IMR-90 (cell line): ENCODE measurements around the gene LRRC18. TPM values are rescaled to one million over a fixed set of nuclear protein-coding genes. Genes with fewer than 3 reads are reported as not detected.

Experiments
- ATAC-seq: fragments of 200-7000 bp; cut with Tn5 transposase; 2 replicates; pipeline ENCODE4 v1.9.1; 2020; ENCODE audit warnings: low read depth, mild to moderate bottlenecking, moderate library complexity
- BruUV-seq: library from RNA; stranded (reverse); fragments of 400-500 nt; replicated peaks from 2 replicates; lab custom pipeline; 2021; lab: Mats Ljungman, UMichigan
- CTCF ChIA-PET: fragments of 300-600 bp; formaldehyde crosslinking; extraction: SDS; loops from one replicate; lab custom pipeline; 2021; ENCODE audit warnings: antibody characterized with exemption; lab: Yijun Ruan, JAX
- POLR2A ChIA-PET: fragments of 300-600 bp; sonication (Branson Sonifier 250); formaldehyde crosslinking; loops from one replicate; lab custom pipeline; 2022; ENCODE audit warnings: antibody characterized with exemption; ENCODE audit not compliant: unreplicated experiment; lab: Charles Lee
- DNase-seq: peaks from one replicate; pipeline ENCODE4 v3.0.0; 2013
- H2AFZ ChIP-seq: replicated peaks from 2 replicates; pipeline ENCODE3; 2013; ENCODE audit warnings: low read length, mild to moderate bottlenecking; ENCODE audit not compliant: poor library complexity
- H2AK5ac ChIP-seq: 2 replicates; pipeline ENCODE4 v1.6.1; 2013; ENCODE audit warnings: low read depth, low read length, inconsistent platforms
- H2AK9ac ChIP-seq: replicated peaks from 2 replicates; pipeline ENCODE3; 2013; ENCODE audit warnings: mild to moderate bottlenecking, low read depth, low read length, moderate library complexity; ENCODE audit not compliant: poor library complexity
- H2BK120ac ChIP-seq: 2 replicates; pipeline ENCODE4 v1.6.1; 2013; ENCODE audit warnings: low read depth, low read length, inconsistent platforms
- H2BK15ac ChIP-seq: 3 replicates; pipeline ENCODE4 v1.6.1; 2013; ENCODE audit warnings: low read depth, low read length, inconsistent platforms
- H2BK20ac ChIP-seq: 2 replicates; pipeline ENCODE4 v1.6.1; 2013; ENCODE audit warnings: low read depth, mild to moderate bottlenecking, inconsistent platforms, low read length, moderate library complexity
- H2BK5ac ChIP-seq: 2 replicates; pipeline ENCODE4 v1.6.1; 2013; ENCODE audit warnings: mild to moderate bottlenecking, low read depth, low read length, inconsistent platforms; ENCODE audit not compliant: poor library complexity, severe bottlenecking
- H3K14ac ChIP-seq: replicated peaks from 2 replicates; pipeline ENCODE4 v1.6.1; 2013; ENCODE audit warnings: low read depth, low read length, inconsistent platforms
- H3K18ac ChIP-seq: 2 replicates; pipeline ENCODE4 v1.6.1; 2013; ENCODE audit warnings: low read depth, low read length, control low read depth
- H3K23ac ChIP-seq: 2 replicates; pipeline ENCODE4 v1.6.1; 2013; ENCODE audit warnings: low read depth, low read length, inconsistent platforms
- H3K27ac ChIP-seq: 2 replicates; pipeline ENCODE4 v1.5.1; 2013; ENCODE audit warnings: mild to moderate bottlenecking, control low read depth, low read length; ENCODE audit not compliant: insufficient read depth
- H3K27me3 ChIP-seq: 2 replicates; pipeline ENCODE4 v1.6.1; 2013; ENCODE audit warnings: low read length; ENCODE audit not compliant: control insufficient read depth, insufficient read depth
- H3K36me3 ChIP-seq: 2 replicates; pipeline ENCODE4 v1.6.1; 2013; ENCODE audit warnings: low read length, mixed read lengths; ENCODE audit not compliant: control insufficient read depth, insufficient read depth
- H3K4ac ChIP-seq: 2 replicates; pipeline ENCODE4 v1.6.1; 2013; ENCODE audit warnings: low read depth, low read length, inconsistent platforms
- H3K4me1 ChIP-seq: 2 replicates; pipeline ENCODE4 v1.6.1; 2013; ENCODE audit warnings: low read length, mixed read lengths; ENCODE audit not compliant: control insufficient read depth, insufficient read depth
- H3K4me2 ChIP-seq: 2 replicates; pipeline ENCODE4 v1.6.1; 2013; ENCODE audit warnings: low read depth, mild to moderate bottlenecking, control low read depth, low read length, moderate library complexity
- H3K4me3 ChIP-seq: 2 replicates; pipeline ENCODE4 v1.5.1; 2013; ENCODE audit warnings: low read depth, mild to moderate bottlenecking, control low read depth, low read length, moderate library complexity; ENCODE audit not compliant: insufficient read depth
- H3K56ac ChIP-seq: 2 replicates; pipeline ENCODE4 v1.6.1; 2013; ENCODE audit warnings: low read length, inconsistent platforms; ENCODE audit not compliant: insufficient read depth; ENCODE audit errors: extremely low read depth
- H3K79me1 ChIP-seq, 2 experiments: 2 replicates each; pipeline ENCODE4 v1.6.1; 2013; ENCODE audit warnings: low read length in 2 of 2, inconsistent platforms in 1 of 2, low read depth in 1 of 2
- H3K9ac ChIP-seq: 2 replicates; pipeline ENCODE4 v1.6.1; 2013; ENCODE audit warnings: low read depth, low read length, control low read depth
- H3K9me1 ChIP-seq: 2 replicates; pipeline ENCODE4 v1.6.1; 2013; ENCODE audit warnings: low read length, inconsistent platforms; ENCODE audit not compliant: insufficient read depth
- H3K9me3 ChIP-seq: 2 replicates; pipeline ENCODE4 v1.6.1; 2013; ENCODE audit warnings: low read length; ENCODE audit not compliant: control insufficient read depth, insufficient read depth
- H4K20me1 ChIP-seq: 2 replicates; pipeline ENCODE4 v1.6.1; 2013; ENCODE audit warnings: low read length, inconsistent platforms; ENCODE audit not compliant: insufficient read depth
- H4K5ac ChIP-seq: 2 replicates; pipeline ENCODE4 v1.6.1; 2013; ENCODE audit warnings: mild to moderate bottlenecking, low read depth, low read length, control low read depth
- H4K8ac ChIP-seq, 2 experiments: 2 replicates each; pipeline ENCODE4 v1.6.1; 2013; ENCODE audit warnings: low read depth in 2 of 2, low read length in 2 of 2, control low read depth in 1 of 2, inconsistent platforms in 1 of 2
- H4K91ac ChIP-seq: 2 replicates; pipeline ENCODE4 v1.6.1; 2013; ENCODE audit warnings: low read depth, low read length, inconsistent platforms; ENCODE audit not compliant: insufficient read depth
- BHLHE40 ChIP-seq: fragments of 150-350 bp; IDR thresholded peaks from 2 replicates; pipeline ENCODE4 v1.6.1; 2016; ENCODE audit warnings: mild to moderate bottlenecking, low read depth, low read length
- CTCF ChIP-seq: conservative IDR thresholded peaks from 2 replicates; pipeline ENCODE4 v1.5.1; 2012; ENCODE audit warnings: mild to moderate bottlenecking, low read depth, low read length, improper control_type of control experiment
- FOS ChIP-seq: fragments of 150-350 bp; IDR thresholded peaks from 2 replicates; pipeline ENCODE4 v1.6.1; 2016; ENCODE audit warnings: low read depth, low read length
- MAFK ChIP-seq: IDR thresholded peaks from 2 replicates; pipeline ENCODE4 v1.6.1; 2012; ENCODE audit warnings: low read depth, low read length, improper control_type of control experiment
- RAD21 ChIP-seq: IDR thresholded peaks from 2 replicates; pipeline ENCODE4 v1.6.1; 2012; ENCODE audit warnings: low read length, improper control_type of control experiment
- RCOR1 ChIP-seq: IDR thresholded peaks from 2 replicates; pipeline ENCODE4 v1.6.1; 2012; ENCODE audit warnings: mild to moderate bottlenecking, low read length, improper control_type of control experiment; ENCODE audit not compliant: insufficient replicate concordance
- RFX5 ChIP-seq: IDR thresholded peaks from 2 replicates; pipeline ENCODE4 v1.8.0; 2012; ENCODE audit warnings: low read depth, mild to moderate bottlenecking, low read length, moderate library complexity
- USF2 ChIP-seq: fragments of 150-350 bp; IDR thresholded peaks from 2 replicates; pipeline ENCODE4 v1.6.1; 2017; ENCODE audit warnings: mild to moderate bottlenecking, antibody characterized with exemption, low read length, low read depth
- WGBS, 2 experiments: methylation state at CpG; one replicate each; pipeline versions ENCODE4 v1.1.5 to v1.1.7; 2013; ENCODE audit warnings: missing lambda C conversion rate in 2 of 2; ENCODE audit not compliant: insufficient read length in 1 of 2; ENCODE audit errors: extremely low coverage in 2 of 2; 5-methylcytosine and 5-hydroxymethylcytosine counted together
- dilution Hi-C: fragments of 300-500 bp; cut with HindIII; formaldehyde crosslinking; loops from one replicate; pipeline ENCODE4 v1.14.3; 2018; ENCODE audit warnings: low sequenced_read_pairs; ENCODE audit not compliant: unreplicated experiment
- in situ Hi-C: fragments of 300-500 bp; cut with MboI; formaldehyde crosslinking; loops from 3 replicates; pipeline ENCODE4 v1.14.3; 2019; ENCODE audit warnings: low sequenced_read_pairs, inconsistent platforms, mixed read lengths
- intact Hi-C: fragments of 100-400 bp; cut with micrococcal nuclease; formaldehyde crosslinking; loops from 2 replicates; pipeline ENCODE4 v1.10.0; 2022
- polyA plus RNA-seq, 3 experiments: library from polyadenylated mRNA; depleted of rRNA; stranded (reverse); fragments of >200 nt; gene quantifications; 2 replicates each; pipeline ENCODE4 v1.2.3, GENCODE V29; 2012; ENCODE audit warnings: low replicate concordance in 1 of 3
- total RNA-seq: library from RNA; depleted of rRNA; stranded (reverse); fragments of >200 nt; gene quantifications from 2 replicates; pipeline ENCODE4 v1.2.3, GENCODE V29; 2012
- TF ChIP-seq, protein P1 (sequence below): fragments of 150-350 bp; IDR thresholded peaks from 2 replicates; pipeline ENCODE4 v1.6.1; 2016; ENCODE audit warnings: low read depth, mild to moderate bottlenecking, low read length, moderate library complexity, borderline replicate concordance

LRRC18 gene
- total and polyA plus RNA-seq, 2 of the 4 experiments (the other 2 are of a cell fraction) = not detected

- DNase-seq = no peak
- Histone ChIP-seq H4K8ac (no peak overlapping the region), H4K20me1 (no peaks in the 10 kb centered on the region), H3K36me3 (no peaks in the 10 kb centered on the region), H4K5ac (no peak overlapping the region), H3K23ac (no peak overlapping the region), H2AK5ac (no peak overlapping the region), H2BK120ac (no peak overlapping the region), H3K27ac (no peak overlapping the region), H3K4me3 (no peak overlapping the region), H3K4me1 (no peaks in the 10 kb centered on the region), H3K9me3 (no peaks in the 10 kb centered on the region), H4K91ac (no peak overlapping the region), H3K27me3 (no peaks in the 10 kb centered on the region; the same call in 1 of the 2 replicates), H2AFZ (no peak overlapping the region), H3K14ac (no peak overlapping the region), H2BK20ac (no peak overlapping the region), H3K4me2 (no peak overlapping the region), H2BK5ac (no peak overlapping the region), H3K18ac (no peak overlapping the region), H3K79me1 (no peaks in the 10 kb centered on the region), H3K9me1 (no peaks in the 10 kb centered on the region), H2BK15ac (no peak overlapping the region), H3K4ac (no peak overlapping the region), H3K9ac (no peak overlapping the region), H2AK9ac (no peak overlapping the region), H3K56ac (no peak overlapping the region)
- POLR2A ChIA-PET = no interaction called here
- intact Hi-C loops = no loop called here
- WGBS, 2 experiments = 66% methylated on average over 4 of the region's 13 CpGs; no CpG with 5 or more reads in 1 of the 2 experiments
- no TSS peak for BruUV-seq
- TF ChIP-seq BHLHE40 (no peak), RAD21 (no peak), FOS (no peak), CTCF (no peak), RFX5 (no peak), RCOR1 (no peak), USF2 (no peak), MAFK (no peak)
- TF ChIP-seq, protein P1, sequence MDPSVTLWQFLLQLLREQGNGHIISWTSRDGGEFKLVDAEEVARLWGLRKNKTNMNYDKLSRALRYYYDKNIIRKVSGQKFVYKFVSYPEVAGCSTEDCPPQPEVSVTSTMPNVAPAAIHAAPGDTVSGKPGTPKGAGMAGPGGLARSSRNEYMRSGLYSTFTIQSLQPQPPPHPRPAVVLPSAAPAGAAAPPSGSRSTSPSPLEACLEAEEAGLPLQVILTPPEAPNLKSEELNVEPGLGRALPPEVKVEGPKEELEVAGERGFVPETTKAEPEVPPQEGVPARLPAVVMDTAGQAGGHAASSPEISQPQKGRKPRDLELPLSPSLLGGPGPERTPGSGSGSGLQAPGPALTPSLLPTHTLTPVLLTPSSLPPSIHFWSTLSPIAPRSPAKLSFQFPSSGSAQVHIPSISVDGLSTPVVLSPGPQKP = no peak
- CTCF ChIA-PET = no interaction called here
- ATAC-seq = no peak
- dilution Hi-C loops = no loop called here
- in situ Hi-C loops = no loop called here
Observed at GRCh38 chr10:48896756-48897440, 42.7 kb downstream of the LRRC18 start.
